Activated B cell treated with CpG ODN at 0.5 μM for 24 hours (primary cell): Measurements from ENCODE around the gene ZNF273. TPM values are rescaled to one million over a fixed set of nuclear protein-coding genes. Genes with fewer than 3 reads are reported as not detected.

Experiments
- ATAC-seq: fragments of 200-7000 bp; cut with Tn5 transposase; one replicate; pipeline ENCODE4 v1.10.0; 2021; ENCODE audit warnings: low read depth, mild to moderate bottlenecking, moderate library complexity
- CTCF ChIA-PET: fragments of 350-600 bp; sonication (Branson Sonifier 250); formaldehyde crosslinking; loops from one replicate; lab custom pipeline; 2021; ENCODE audit warnings: antibody characterized with exemption; lab: Charles Lee
- POLR2A ChIA-PET: fragments of 350-600 bp; sonication (Branson Sonifier 250); formaldehyde crosslinking; loops from one replicate; lab custom pipeline; 2021; ENCODE audit warnings: antibody characterized with exemption; lab: Charles Lee
- DNase-seq: peaks from one replicate; pipeline ENCODE4 v3.0.0; 2022
- H3K27ac Mint-ChIP-seq: one replicate; pipeline ENCODE4 v1.8.0; 2020; ENCODE audit warnings: mixed read lengths
- H3K27me3 Mint-ChIP-seq: one replicate; pipeline ENCODE4 v1.8.0; 2021; ENCODE audit warnings: mixed read lengths
- H3K36me3 Mint-ChIP-seq: one replicate; pipeline ENCODE4 v1.8.0; 2021; ENCODE audit warnings: low read depth, mixed read lengths
- H3K4me1 Mint-ChIP-seq: one replicate; pipeline ENCODE4 v1.8.0; 2021; ENCODE audit warnings: mixed read lengths
- H3K4me3 Mint-ChIP-seq: one replicate; pipeline ENCODE4 v1.8.0; 2020; ENCODE audit warnings: mild to moderate bottlenecking, mixed read lengths
- H3K9me3 Mint-ChIP-seq: one replicate; pipeline ENCODE4 v1.8.0; 2020; ENCODE audit warnings: mixed read lengths
- intact Hi-C: fragments of 100-400 bp; cut with micrococcal nuclease; formaldehyde crosslinking; loops from one replicate; pipeline ENCODE4 v1.15.1; 2024
- total RNA-seq: library from RNA; stranded (reverse); gene quantifications from 2 replicates; pipeline ENCODE4 v1.2.3, GENCODE V29; 2022
- TF ChIP-seq, protein P1 (sequence below): fragments of 200-600 bp; IDR thresholded peaks from one replicate; pipeline ENCODE4 v1.8.0; 2022; ENCODE audit warnings: antibody characterized with exemption, mild to moderate bottlenecking

ZNF273 gene
- total RNA-seq, 1 donor from 2014 or later, result 12.3 TPM

GRCh38 chr7:64870656-64871055 is 32.4 kb upstream of the ZNF273 start:
- CTCF ChIA-PET, result no interaction called here
- no peaks in the 10 kb centered on the region for H3K4me1 Mint-ChIP-seq
- DNase-seq (no peak), ATAC-seq (no peak)
- no peaks in the 10 kb centered on the region for H3K9me3 Mint-ChIP-seq
- intact Hi-C loops, result no loop called here
- no peak overlapping the region for H3K4me3 Mint-ChIP-seq
- H3K27me3 Mint-ChIP-seq, result peaks cover 3% of the 10 kb centered on the region
- no peaks in the 10 kb centered on the region for H3K36me3 Mint-ChIP-seq
- TF ChIP-seq, protein P1, sequence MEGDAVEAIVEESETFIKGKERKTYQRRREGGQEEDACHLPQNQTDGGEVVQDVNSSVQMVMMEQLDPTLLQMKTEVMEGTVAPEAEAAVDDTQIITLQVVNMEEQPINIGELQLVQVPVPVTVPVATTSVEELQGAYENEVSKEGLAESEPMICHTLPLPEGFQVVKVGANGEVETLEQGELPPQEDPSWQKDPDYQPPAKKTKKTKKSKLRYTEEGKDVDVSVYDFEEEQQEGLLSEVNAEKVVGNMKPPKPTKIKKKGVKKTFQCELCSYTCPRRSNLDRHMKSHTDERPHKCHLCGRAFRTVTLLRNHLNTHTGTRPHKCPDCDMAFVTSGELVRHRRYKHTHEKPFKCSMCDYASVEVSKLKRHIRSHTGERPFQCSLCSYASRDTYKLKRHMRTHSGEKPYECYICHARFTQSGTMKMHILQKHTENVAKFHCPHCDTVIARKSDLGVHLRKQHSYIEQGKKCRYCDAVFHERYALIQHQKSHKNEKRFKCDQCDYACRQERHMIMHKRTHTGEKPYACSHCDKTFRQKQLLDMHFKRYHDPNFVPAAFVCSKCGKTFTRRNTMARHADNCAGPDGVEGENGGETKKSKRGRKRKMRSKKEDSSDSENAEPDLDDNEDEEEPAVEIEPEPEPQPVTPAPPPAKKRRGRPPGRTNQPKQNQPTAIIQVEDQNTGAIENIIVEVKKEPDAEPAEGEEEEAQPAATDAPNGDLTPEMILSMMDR, result no peak
- H3K27ac Mint-ChIP-seq, result no peak overlapping the region
- POLR2A ChIA-PET, result interaction anchor here (0.5 kb wide), 1 partner anchor 202 kb away, joined by 7 read pairs; no protein-coding TSS in a partner anchor

- H3K4me1 Mint-ChIP-seq, result no peaks in the 10 kb centered on the region
- DNase-seq (peak; percentile 9), ATAC-seq (no peak)
- no peaks in the 10 kb centered on the region for H3K36me3 Mint-ChIP-seq
- H3K27me3 Mint-ChIP-seq, result peaks cover 2% of the 10 kb centered on the region
- TF ChIP-seq, protein P1, result no peak
- intact Hi-C loops, result no loop called here
- H3K4me3 Mint-ChIP-seq, result no peak overlapping the region
- CTCF ChIA-PET, result no interaction called here
- POLR2A ChIA-PET, result no interaction called here
- no peak overlapping the region for H3K27ac Mint-ChIP-seq
- H3K9me3 Mint-ChIP-seq, result no peaks in the 10 kb centered on the region
Measured at GRCh38 chr7:64871761-64872160, 31.3 kb upstream of the ZNF273 start.

GRCh38 chr7:64872351-64873154 is 30.5 kb upstream of the ZNF273 start:
- Mint-ChIP-seq H3K36me3 (no peaks in the 10 kb centered on the region), H3K27me3 (peaks cover 2% of the 10 kb centered on the region), H3K27ac (no peak overlapping the region), H3K9me3 (no peaks in the 10 kb centered on the region), H3K4me3 (no peak overlapping the region), H3K4me1 (peaks cover 6% of the 10 kb centered on the region)
- POLR2A ChIA-PET, result no interaction called here
- TF ChIP-seq, protein P1, result no peak
- no peak for ATAC-seq
- peak; percentile 5 for DNase-seq
- intact Hi-C loops, result no loop called here
- CTCF ChIA-PET, result no interaction called here

DNA sequence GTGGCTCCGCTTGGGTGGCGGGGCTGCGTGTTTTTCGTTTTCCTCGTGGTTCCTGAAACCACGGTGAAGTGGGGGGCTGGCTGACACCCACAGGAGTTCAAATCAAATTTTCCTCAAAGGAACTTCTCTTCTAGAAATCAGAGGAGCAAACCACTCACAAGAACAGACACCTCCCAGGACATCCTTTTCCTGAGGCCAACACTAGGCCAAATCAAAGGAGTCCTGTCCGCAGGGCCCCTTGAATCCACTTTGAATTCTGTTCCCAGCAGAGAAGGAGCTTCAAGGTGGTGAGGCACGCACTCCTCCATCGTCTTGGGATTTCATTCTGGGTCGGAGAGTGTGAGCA is 29.9 kb upstream of the ZNF273 start:
- no peak overlapping the region for H3K4me3 Mint-ChIP-seq
- peaks cover 11% of the 10 kb centered on the region for H3K4me1 Mint-ChIP-seq
- no peak overlapping the region for H3K27ac Mint-ChIP-seq
- TF ChIP-seq, protein P1, result no peak
- POLR2A ChIA-PET, result no interaction called here
- H3K36me3 Mint-ChIP-seq, result no peaks in the 10 kb centered on the region
- peaks cover 6% of the 10 kb centered on the region for H3K27me3 Mint-ChIP-seq
- no peaks in the 10 kb centered on the region for H3K9me3 Mint-ChIP-seq
- CTCF ChIA-PET, result no interaction called here
- intact Hi-C loops, result no loop called here
- DNase-seq (no peak), ATAC-seq (no peak)

- H3K27me3 Mint-ChIP-seq, result peaks cover 6% of the 10 kb centered on the region
- intact Hi-C loops, result no loop called here
- TF ChIP-seq, protein P1, result no peak
Measured at GRCh38 chr7:64873517-64873916, 29.6 kb upstream of the ZNF273 start.

More at GRCh38 chr7:64873517-64873916, 29.6 kb upstream of the ZNF273 start:
- H3K9me3 Mint-ChIP-seq, result no peaks in the 10 kb centered on the region
- no peak overlapping the region for H3K4me3 Mint-ChIP-seq
- ChIA-PET CTCF (no interaction called here), POLR2A (no interaction called here)
- H3K4me1 Mint-ChIP-seq, result peaks cover 11% of the 10 kb centered on the region
- H3K36me3 Mint-ChIP-seq, result no peaks in the 10 kb centered on the region
- H3K27ac Mint-ChIP-seq, result no peak overlapping the region
- DNase-seq (no peak), ATAC-seq (no peak)
